ENCODE measurements around the gene ACSM2A.
"Not testable (repeated sequence)": the region's sequence is repeated elsewhere in the genome, so short reads cannot be mapped to it uniquely, and the experiment has no call there.

ACSM2A gene, protein sequence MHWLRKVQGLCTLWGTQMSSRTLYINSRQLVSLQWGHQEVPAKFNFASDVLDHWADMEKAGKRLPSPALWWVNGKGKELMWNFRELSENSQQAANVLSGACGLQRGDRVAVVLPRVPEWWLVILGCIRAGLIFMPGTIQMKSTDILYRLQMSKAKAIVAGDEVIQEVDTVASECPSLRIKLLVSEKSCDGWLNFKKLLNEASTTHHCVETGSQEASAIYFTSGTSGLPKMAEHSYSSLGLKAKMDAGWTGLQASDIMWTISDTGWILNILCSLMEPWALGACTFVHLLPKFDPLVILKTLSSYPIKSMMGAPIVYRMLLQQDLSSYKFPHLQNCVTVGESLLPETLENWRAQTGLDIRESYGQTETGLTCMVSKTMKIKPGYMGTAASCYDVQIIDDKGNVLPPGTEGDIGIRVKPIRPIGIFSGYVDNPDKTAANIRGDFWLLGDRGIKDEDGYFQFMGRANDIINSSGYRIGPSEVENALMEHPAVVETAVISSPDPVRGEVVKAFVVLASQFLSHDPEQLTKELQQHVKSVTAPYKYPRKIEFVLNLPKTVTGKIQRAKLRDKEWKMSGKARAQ

DNA sequence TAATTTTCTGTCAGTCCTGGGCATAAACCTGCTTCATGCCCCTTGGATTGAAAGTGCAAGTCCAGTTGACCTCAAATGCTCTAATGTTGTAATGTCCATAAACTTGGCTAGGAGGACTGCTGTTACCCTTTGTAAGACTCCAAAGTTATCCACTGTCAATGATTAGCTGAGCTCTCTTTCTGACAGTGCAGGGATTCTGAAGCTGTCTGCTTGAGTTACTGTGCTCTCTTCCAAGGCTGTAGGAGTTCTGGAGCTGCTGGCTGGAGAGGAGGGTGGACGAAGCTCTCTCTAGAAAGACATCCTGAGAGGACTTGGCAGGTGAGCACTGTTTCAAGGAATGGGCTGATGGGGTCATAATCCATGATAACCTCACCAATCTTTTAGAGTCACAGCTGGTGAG is at the start of gene ACSM2A:
Gene ACSM2A, plus strand, starts transcription at position 158 of the 400 bp plus-strand sequence. CDS start 8,594 bp downstream, outside the sequence.
- not testable (repeated sequence) for DNase-seq

DNA sequence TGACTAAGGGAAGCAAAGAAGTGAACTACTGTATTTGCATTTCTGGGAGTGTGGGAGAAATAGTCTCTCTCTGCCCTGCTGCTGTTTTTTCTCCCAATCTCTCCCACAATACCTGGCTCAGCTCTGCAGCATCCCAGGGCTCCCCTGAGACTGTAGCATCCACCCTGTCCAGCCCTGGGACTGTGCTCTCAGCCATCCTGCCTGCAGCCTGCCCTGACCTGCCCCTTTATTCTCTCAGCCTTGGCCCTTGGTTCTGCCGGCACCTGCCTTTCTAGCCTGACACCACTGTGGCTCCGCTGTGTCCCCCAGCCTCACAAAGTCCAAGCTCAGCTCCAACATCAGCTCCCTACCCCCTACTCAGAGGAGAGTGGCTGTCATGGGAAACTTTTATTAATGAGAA is 48.7 kb upstream of the ACSM2A start:
- no peak for DNase-seq

DNA sequence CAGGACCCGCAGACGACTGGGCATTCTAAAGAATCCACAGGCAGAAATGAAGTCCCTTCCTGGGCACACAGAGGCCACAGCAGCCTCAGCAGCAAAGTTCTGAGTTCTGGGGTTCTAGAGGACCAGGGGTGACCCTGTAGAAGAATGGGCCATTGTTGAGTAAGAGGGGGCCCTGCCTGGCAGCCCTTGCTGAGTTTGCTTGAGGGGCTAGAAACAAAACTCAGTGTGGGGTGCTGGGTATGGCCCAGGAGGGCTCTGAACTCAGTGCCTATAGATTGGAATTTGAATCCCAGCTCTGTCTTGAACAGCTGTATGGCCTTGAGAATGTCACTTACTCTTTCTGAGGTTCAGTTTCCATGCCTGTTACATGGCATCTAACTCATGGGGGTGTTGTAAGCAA is 46.7 kb upstream of the ACSM2A start, which contains the start of gene PDILT:
Gene PDILT, minus strand, starts transcription at position 101 of the 400 bp plus-strand sequence. CDS start 5,437 bp downstream, outside the sequence.
- no peak for DNase-seq

DNA sequence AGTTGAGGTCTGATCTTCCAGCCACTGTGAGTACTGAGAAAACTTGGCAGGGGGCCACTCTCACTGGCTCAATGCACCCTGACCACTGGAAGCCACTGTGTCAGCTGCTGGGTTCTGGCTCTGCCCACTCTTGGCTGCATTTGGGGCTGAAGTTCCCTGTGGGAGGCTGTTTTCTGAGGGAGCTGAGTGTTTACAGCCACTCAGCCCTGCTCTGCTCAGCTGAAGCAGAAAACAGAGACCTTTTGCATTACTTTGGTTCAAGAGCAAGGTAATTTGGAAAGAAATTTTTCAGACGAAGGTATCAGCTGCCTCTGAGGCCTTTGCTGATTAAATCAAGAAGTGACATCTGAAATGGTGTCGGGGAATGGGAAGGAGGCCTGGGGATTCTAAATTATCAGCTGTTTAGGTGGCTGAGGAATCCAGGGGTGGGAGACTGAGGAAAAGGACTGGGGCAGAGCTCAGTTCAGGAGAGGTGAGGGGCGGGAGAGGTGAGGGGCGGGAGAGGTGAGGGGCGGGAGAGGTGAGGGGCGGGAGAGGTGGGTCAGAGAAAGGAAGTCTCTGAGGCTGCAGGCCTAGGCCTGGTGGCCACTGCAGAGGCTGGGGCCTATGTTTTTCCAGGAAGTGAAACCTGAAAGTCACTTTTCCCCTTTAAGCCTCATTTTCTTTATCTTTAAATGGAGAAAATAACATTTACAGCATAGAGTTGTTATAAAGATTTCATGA is 41.8 kb upstream of the ACSM2A start, which contains the start of gene ACSM5:
Gene ACSM5, plus strand, starts transcription at position 137 of the 723 bp plus-strand sequence. CDS start 1,951 bp downstream, outside the sequence.
- DNase-seq: no peak

DNA sequence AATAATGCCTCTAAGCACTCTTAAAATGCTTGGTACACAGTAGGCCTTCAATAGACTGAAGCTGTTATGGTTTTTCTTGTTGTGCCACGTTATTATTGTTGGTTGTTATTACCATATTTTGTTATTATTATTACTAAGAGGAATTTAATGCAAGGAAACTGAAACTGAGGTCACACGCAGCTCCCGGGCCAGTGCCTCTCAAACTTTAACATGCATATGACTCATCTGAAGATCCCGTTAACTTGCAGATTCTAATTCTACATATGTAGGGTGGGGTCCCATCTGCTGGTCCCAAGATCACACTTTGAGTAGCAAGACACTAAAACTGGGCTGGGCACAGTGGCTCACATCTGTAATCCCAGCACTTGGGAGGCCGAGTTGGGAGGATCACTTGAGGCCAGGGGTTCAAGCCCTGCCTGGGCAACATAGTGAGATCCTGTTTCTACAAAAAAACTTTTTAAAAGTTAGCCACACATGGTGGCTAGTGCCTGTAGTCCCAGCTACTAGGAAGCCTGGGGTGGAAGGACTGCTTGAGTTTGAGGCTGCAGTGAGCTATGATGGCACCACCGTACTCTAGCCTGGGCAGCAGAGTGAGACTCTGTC is 41.1 kb upstream of the ACSM2A start:
- DNase-seq: no peak

DNA sequence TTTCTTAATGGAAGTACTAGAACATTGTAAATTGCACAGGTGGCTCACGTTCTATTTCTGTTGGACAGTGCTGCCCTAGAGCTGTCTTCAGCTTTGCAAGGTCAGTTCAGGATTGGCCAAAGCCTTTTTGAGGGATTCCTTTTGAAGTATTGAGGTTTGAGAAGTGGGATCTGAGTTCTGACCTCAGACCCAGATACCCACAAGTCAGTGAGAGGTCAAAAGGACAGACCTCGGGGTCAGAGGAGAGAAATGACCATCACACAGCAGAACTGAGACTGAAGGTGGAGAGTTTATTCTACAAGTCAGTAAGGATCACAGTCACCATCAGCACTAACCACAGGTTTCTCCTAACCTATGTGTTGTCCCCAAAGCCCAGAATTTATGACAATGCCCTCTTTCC is 40.3 kb upstream of the ACSM2A start:
- no peak for DNase-seq

DNA sequence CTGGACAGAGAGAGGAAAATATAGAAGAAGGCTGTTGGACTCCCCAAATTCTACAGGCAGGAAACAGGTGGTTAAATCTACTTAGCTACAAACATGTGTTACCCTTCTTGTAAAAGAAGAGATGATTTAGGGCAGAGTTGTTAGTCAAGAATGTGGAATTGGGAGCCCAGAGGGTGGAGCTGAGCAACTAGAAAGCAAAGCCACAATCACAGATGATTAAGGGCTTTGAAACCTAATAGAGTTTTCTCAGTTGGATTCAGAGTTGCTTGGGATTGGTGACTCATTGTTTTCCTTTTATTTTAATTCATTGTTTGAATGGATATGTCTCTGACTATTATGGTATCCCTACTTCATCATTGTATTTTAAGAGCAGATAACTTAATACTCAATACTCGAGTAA is 35.8 kb upstream of the ACSM2A start:
- no peak for DNase-seq

DNA sequence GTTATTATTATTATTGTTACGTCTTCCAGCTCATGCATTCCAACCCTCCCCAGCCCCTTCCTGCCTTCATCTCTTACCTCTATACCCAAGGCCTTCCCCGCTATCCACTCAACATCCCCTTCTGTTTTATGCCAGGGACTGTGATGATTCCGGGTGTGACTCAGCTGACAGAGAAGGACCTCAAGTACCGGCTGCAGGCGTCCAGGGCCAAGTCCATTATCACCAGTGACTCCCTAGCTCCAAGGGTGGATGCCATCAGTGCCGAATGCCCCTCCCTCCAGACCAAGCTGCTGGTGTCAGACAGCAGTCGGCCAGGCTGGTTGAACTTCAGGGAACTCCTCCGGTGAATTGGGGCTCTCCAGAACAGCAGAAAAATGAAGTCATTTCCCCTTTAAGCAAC is 32.2 kb upstream of the ACSM2A start:
- DNase-seq: not testable (repeated sequence)

DNA sequence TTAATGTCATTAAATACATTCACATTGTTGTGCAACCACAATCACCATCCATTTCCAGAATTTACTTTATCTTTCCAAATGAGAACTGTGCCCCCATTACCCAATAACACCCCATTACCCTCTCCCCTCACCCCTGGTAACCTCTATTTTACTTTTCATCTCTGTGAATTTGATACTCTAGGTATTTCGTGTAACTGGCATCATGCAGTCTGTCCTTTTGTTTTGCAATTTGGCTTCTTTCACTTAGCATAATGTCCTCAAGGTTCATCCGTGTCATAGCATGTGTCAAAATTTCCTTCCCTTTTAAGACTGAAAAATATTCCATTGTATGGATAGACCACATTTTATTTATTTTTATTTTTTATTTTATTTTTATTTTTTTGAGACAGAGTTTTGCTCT is 29.6 kb upstream of the ACSM2A start:
- not testable (repeated sequence) for DNase-seq

DNA sequence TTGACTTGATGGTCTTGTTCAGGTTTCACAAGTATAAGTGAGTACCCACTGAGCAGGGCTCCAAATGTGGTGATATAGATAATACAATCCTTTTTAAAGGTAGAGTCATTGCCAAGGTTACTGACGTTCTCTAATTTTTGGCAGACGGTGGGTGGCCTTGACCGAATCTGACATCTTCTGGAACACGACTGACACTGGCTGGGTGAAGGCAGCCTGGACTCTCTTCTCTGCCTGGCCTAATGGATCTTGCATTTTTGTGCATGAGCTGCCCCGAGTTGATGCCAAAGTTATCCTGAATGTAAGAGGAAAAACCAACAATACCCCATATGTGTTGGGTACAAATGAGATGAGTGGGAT is 27.6 kb upstream of the ACSM2A start:
- DNase-seq: not testable (repeated sequence)

DNA sequence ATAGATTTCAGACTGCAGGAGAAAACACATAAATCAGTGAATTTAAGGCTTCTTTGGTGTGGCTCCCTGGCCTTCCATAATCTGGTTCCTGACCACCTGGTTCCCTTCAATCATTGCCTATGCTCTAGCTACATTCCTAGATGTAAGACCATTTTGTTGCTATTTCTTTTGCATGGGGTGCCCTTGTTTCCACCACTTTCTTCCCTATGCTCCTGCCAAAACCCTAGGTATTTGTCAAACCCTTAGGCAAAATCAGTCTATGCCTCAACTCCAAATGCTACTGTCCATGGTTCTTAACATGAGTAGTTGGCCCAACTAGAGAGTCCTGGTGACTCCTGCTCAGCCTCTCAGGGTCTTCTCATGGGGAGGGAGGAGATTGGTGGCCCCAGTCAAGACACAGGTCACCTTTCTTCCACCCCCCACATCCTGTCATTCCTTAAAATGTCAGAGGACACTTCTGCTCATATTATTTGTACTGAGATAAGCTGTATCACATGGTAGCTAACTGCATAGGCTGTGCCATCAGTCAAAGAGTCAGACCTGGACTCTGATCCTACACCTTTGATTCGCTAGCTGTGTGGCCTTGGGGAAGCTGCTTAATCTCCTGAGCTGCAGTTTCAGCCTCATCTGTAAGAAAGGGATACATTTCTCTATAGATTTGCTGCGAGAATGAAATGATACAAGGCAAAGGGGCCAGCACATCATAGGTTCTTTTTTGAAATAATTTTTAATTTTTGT is 27.0 kb upstream of the ACSM2A start:
- DNase-seq: no peak

DNA sequence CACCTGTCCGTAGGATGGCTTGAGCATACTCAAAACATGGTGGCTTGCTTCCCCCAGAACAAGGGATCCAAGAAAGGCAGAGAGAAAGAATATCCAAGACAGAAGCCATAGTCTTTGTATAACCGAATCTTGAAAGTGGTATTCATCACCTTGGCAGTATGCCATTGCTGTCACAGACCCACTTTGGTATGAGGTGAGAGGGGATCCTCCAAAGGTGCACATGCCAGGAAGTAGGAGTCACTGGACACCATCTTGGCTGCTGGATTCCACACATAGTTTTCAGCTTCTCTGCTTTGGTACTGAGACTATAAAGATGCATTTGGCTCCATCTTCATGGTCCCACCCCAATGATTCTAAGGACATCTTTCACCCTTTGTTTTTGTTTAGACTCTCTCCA is 23.9 kb upstream of the ACSM2A start:
- DNase-seq: not testable (repeated sequence)

DNA sequence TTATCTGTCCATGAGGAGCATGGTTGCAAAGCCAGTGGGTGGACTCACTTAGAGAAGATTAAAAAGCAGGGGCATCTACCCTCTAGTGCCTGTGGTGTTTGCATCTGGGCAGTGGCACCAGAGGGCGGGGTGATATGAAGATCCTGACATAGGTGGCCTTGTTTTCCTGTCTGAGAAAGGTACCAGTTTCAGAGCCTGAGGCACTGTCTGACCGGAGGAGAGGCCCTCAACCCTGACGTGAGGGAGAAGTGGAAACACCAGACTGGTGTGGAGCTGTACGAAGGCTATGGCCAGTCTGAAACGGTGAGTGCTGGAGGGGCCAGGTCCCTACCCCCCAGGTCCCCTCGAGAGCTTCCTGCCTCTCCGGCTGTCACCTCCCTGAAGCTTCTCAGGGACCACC is 21.8 kb upstream of the ACSM2A start:
- DNase-seq: not testable (repeated sequence)

DNA sequence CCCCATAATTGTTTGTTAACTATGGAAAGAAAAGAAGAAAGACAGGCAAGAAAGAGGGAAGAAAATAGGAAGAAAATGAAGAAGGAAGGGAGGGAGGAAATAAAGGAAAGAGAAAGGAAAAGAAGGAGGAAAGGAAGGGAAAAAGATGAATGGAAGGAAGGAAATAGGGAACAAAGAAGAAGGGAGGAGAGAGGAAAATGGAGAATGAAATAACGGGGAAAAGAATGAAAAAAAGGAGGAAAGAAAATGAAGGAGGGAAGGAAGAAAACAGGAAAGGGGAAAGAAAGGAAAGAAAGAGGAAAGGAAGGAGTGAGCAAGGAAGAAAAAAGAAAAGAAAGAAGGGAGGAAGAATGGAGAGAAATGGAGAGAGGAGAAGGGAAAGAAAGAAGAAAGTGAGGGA is 20.8 kb upstream of the ACSM2A start:
- not testable (repeated sequence) for DNase-seq

DNA sequence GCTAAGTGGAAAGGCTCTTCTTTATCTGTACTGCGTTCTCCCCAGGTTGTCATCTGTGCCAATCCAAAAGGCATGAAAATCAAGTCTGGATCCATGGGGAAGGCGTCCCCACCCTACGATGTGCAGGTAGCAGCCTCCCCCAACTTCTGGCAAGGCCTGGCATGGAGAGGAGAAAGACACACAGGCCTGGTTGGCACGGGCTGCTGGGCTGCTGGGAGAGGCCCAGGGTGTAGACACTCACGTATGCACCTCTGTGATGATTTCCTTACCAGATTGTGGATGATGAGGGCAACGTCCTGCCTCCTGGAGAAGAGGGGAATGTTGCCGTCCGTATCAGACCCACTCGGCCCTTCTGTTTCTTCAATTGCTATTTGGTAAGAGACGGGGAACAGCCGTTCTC is 20.4 kb upstream of the ACSM2A start:
- no peak for DNase-seq

DNA sequence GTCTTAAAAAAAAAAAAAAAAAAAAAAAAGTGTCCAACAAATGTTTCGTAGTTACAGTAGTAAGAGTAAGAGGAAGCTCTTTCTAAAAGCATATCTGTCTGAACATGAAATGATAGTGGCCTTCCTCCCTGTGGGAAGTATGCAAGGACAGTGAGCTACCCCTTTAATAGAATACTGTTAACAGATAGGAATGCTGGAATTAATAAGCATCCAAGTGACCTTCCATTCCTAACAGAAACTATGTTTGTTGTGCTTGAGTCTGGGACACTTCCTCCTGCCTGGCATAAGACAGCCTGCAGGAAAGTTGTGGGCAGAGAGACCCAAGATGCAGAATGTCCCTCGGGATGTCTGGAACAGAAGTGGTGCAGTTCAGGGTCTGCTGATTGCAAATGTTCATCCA is 12.4 kb upstream of the ACSM2A start:
- not testable (repeated sequence) for DNase-seq

DNA sequence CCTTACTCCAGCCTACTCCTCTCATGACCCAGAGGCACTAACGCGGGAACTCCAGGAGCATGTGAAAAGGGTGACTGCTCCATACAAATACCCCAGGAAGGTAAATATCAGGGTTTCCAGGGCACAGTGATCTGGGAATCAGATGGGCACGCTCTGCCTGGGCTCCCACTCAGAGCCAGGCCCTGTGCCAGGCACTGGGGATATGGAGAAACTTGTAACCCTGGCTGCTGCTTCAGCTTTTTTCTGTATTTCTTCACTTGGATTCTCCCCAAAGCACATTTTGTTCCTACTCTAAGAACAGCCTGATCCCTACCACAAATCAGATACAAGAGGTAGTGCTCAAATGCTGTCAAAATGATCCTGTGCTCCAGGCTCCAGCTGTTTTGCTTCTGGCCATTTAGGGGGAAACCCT is 11.5 kb upstream of the ACSM2A start:
- not testable (repeated sequence) for DNase-seq

DNA sequence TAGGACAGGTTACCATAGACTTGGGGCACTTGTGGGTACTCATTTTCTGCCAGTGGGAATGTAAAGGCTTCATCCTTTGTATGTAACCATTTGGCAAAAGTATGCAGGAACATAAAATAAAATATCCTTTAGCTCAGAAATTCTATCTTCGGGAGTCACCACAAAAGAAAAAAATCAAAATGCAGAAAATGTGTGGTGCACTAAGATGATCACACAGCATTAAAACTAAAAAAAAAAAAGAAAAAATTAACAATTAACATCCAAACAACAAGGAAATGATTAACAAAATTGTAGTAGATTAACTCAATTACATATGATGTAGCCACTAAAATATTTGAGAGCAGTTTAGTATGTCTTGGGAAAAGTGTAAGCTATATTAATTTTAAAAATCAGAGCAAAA is 10.6 kb upstream of the ACSM2A start:
- DNase-seq: not testable (repeated sequence)

DNA sequence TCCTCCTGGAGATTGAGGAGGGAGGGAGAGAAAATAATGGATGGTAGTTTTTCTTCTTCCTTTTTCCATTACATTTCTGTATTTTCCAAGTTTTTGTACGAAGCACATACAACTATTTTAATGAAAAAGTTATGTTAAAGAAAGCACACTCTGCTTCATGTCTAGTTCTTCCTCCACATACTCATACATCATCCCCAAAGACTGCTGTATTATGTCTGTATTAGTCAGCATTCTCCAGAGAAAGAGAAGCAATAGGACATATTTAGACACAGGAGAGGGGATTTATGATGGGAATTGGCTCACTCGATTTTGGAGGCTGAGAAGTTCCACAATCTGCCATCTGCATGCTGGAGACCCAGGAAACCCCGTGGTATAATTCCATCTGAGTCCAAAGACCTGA is 10.1 kb upstream of the ACSM2A start:
- DNase-seq: no peak

DNA sequence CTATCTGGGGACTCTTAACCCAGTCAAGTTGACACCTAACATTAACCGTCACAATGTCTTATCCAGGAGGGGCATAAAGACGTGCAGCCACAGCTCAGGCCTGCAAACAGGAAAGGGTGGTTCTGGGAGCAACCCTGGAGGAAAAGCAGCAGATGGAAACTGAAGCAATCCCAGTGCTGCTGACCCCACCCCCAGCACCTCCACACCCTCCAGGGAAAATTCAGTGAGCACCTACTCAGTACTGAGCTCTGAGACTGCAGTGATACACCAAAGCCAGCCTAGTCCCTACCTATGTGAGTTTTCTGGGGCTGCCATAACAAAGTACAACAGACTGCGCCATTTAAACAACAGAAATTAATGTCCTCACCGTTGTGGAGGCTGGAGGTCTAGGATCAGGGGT is 9.5 kb upstream of the ACSM2A start:
- not testable (repeated sequence) for DNase-seq

DNA sequence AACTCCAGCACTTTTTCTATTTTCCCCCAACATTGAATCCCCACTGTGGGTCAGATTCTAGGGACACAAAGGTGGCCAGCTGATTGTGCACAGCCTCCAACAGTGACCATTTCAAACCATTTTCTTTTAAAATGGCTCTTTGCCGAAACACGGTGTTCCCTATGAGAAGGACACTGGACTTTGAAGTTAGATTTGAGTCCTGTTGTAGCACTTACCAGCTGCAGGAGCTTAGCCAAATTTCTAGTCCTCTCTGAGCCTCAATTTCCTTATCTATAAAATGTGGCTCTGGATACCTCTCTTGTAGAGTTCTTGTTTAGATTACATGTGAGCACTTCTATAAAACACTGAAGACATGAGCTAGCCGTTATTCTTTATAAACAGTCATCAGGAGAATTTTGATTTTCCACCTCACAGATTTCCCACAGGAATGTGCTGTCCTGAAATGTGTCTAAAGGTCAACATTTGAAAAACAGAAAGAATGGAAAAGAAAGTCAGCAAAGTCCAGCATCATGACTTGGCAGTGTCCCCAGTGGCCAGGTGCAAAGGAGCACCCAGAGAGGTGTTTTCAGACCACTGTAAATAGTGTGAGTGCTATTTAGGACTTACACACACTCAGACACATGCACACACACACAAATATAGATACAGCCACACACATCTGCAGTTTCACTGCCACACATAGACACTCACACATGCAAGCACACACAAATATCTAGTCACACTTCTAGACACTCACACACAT is 4.5 kb upstream of the ACSM2A start:
- not testable (repeated sequence) for DNase-seq

DNA sequence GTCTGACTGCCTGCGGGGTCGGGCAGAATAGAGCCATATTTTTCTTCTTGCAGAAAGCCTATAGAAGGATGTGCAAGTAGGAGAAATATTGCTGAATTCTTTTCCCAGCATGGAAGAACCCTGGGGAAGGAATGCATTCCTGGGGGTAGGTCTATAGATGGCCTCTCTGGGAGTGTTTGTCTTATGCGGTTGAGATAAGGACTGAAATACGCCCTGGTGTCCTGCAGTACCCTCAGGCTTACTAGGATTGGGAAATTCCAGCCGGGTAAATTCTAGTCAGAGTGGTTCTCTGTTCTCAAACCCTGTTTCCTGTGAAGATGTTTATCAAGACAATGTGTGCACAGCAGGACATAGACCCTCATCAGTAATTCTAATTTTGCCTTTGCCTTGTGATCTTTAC is 2.3 kb downstream of the ACSM2A start:
- not testable (repeated sequence) for DNase-seq

Measured in NCI-H2227 treated with DMSO at 0.1 percent for 48 hours (cell line).